Measurements from ENCODE around the gene DIS3L2.

DNA sequence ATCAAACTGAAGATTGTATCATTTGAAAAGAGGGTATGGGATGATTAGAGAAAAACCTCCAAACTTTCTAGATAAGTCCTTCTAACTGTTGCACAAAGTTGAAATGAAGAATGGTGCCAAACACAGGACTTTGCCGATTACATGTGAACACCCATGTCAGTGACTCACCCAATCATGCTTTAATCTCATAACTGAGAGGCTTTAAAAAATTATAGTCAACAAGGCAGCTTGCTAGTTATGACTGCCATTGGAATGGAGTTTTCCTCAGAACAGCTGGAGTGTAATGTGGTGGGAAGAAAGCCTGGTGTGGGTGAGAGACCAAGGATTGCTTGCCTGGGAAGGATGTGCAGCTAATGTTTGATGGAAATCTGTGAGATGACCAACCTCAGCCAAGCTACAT is 318.8 kb downstream of the DIS3L2 start:
- TF ChIP-seq, protein P1, sequence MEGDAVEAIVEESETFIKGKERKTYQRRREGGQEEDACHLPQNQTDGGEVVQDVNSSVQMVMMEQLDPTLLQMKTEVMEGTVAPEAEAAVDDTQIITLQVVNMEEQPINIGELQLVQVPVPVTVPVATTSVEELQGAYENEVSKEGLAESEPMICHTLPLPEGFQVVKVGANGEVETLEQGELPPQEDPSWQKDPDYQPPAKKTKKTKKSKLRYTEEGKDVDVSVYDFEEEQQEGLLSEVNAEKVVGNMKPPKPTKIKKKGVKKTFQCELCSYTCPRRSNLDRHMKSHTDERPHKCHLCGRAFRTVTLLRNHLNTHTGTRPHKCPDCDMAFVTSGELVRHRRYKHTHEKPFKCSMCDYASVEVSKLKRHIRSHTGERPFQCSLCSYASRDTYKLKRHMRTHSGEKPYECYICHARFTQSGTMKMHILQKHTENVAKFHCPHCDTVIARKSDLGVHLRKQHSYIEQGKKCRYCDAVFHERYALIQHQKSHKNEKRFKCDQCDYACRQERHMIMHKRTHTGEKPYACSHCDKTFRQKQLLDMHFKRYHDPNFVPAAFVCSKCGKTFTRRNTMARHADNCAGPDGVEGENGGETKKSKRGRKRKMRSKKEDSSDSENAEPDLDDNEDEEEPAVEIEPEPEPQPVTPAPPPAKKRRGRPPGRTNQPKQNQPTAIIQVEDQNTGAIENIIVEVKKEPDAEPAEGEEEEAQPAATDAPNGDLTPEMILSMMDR (IDR thresholded peaks at IDR 0.05) = no peak
- no peak for TF ChIP-seq POLR2A (IDR thresholded peaks at IDR 0.05)

All from uterus (tissue), 2 donors.